NCI-H748 treated with DMSO at 0.1 percent for 48 hours (cell line): ENCODE results near the gene XK.

Source experiments
- DNase-seq: peaks from one replicate; lab custom pipeline; 2025; lab: John Stamatoyannopoulos, UW

XK gene

DNA sequence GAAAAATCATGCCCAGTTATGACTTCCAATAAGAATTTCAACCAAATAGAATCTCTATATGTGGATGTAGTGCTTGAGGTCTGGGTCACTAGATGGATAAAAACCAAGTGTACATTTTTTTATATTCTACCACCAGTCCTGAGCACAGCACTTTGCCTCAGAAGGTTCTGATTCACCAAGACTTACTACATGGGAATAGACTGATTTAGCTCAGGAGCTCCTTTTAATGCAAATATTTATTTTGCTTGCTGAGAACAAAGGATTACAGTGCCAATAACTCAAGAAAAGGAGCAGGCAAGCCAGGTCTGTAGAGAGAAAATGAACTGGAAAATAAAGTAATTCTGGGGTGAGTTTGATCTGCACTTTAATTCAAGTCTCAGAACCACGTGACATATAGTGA is 6.4 kb upstream of the XK start:
- no peak for DNase-seq

DNA sequence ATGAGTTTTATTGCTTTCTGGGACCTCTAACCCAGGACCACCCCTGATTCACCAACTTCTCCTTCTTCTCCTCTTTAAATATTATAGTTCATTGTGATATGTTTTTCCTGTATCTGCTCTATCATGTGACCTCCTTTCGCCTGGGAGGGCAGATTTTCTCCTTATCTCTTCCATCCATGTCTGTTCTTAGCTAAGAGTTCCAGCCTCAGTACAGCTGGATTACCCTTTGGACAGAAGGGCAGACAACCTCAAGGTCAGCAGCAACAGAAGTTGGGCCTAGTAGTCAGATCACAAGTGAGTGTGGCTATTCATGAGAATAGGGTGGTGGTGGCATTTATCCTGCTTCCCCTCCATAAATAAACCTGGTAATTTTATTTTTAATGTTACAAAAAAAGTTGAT is 5.7 kb upstream of the XK start:
- DNase-seq = no peak

DNA sequence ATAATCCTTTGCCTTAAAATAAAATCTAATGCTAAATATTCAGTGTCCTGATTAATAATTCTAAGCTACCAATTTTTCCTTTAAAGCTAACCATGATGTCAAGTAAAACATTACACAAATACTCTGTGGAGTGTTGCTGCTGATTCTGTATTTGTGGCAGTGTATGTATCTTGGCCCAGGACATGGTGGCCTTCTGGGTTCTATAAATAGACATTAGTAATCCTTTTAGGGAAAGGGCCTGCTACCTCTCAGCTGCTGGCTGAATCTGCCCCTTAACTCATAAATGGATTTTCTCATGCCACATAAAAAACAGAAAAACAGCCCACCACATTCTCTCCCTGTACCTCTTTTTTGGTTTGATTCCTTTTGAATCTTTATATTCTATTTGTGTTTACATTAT is 1.2 kb upstream of the XK start:
- DNase-seq = no peak

DNA sequence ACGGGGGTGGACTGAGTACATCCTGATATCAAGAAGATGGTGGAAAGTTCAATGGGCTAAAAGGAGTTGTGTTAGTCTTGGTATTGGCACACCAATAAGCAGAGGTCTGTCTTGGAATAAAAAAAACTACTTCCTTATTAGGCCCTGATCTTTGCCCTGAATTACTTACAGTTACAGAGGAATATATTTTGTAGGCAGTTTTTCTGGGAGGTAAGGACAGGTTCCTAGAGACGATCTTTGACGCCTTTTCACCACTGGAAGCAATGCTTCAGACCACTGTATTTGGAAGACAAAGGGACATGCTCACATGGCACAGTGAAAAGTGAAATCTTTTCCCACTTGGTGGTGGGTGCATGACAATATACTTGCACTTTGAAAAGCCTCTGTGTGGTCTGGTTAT is 618 bp upstream of the XK start:
- no peak for DNase-seq

DNA sequence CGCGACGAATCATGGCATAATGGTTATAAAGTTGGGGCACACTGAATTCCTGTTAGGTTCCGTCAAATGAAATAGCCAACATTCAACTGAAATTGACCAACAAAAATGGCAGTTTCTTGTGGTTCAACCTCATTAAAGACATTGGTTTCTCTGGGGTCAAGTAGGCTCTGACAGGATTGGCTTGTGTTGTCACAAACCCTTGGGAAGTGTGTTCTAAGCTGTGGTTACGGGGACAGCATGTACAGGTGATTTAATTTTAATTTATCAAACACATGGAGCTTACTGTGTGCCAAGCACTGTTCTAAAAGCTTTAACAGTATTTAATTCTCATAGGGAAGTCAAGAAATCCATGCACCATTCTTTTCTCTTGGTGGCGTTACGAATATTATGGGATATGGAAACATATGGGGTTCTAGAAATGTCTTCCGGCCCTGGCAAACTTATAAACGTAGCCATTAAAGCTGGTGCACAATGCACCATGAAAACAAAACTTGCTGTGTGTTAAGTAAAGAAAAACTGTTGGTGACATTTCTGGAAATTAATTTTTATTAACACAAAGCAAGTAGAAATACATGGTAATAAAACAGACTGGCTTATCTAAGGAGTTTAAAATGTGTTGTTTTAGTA is 891 bp downstream of the XK start:
- DNase-seq = no peak

DNA sequence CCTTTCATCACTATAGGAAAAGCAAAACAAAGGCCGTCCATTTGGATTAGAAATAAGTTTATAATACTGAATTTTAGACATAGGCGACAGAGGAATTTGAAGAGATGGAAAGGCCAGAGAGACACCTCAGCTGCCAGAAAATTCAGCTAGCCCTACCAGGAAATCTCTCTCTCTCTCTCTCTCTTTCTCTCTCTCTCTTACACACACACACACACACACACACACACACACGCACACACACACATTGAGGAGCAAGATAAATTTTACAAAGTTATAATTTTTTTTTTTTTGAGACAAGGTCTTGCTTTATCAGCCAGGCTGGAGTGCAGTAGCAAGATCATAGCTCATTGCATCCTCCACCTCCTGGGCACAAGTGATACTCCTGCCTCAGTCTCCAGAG is 1.4 kb downstream of the XK start:
- DNase-seq = no peak

DNA sequence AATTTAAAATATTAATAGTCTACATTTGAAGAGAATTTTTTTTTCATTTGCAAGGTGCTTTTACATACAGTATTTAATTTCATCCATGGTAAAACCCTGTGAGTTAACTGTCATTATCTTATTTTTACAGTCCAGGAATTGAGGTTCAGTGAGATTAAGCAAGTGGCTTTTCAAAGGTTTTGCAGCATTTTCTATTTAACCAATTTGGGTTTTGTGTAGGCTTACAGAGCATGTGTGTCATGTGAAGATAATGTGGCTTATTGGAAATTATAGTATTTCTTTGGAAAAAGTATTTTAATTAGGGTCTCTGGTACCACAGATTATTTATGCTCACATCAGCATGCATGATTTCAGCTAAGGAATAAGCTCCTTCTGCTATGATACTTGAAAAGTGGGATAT is 4.5 kb downstream of the XK start:
- DNase-seq = no peak

DNA sequence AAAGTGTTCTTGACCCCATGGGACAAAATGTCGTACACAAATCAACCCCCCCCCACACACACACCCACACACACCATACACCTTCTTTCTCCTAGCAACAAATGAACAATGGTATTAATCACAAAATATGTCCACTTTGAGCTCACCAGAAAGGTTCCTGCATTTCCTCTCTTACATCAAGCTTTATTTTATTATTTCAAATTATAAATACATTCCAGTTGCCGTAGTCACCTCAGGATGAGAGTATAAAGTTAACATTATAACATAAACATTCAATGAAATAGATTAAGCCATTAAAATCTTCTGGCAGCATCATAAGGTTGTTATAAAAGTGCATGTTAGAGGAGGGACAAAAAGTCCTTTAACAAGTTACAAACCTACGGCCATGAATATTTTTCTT is 7.3 kb downstream of the XK start:
- DNase-seq = no peak

DNA sequence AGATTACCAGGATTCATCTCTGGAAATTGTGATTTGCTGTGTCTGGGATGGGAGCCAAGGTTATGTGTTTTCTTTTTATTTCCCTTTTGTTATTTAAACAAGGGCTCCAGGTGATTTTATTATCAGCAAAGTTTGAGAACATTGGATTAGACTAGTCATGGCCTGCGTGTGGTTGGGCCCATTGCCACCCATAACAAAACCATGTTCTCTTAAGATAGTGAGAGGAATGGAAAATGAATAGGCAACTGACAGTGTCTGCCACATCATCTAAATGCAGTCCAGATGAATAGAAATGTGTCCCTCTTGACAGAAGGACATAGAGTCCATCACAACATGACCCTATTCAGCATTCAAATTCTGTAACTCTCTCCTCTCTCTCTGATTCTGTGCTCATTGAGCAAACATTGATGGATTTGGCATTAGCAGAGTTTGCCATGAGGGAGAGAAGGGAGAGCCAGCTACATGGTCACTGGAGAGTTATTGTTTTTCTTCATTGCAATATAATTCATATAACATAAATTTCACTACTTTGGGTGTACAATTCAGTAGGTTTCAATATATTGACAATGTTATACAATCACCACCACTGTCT is 11.7 kb downstream of the XK start:
- DNase-seq = no peak

DNA sequence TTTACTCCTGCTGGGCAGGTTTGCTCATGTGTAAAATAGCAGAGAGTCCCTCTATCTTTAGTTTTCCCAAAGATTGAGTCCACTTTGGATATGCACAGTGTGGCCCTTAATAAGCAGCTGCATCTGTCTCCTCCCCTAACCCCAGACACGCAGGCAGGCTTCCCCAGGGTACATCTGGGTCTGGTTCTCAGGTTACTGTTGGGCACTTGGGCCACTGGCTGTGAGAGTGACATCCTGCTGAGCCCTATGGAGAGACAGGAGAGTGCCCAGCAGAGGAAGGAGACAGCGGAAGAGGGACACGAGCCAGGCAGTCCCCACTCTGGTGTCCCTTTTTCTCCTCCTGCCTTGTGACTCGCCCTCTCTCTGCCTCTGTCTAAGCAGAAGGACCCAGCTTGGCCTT is 16.0 kb downstream of the XK start:
- DNase-seq = no peak

DNA sequence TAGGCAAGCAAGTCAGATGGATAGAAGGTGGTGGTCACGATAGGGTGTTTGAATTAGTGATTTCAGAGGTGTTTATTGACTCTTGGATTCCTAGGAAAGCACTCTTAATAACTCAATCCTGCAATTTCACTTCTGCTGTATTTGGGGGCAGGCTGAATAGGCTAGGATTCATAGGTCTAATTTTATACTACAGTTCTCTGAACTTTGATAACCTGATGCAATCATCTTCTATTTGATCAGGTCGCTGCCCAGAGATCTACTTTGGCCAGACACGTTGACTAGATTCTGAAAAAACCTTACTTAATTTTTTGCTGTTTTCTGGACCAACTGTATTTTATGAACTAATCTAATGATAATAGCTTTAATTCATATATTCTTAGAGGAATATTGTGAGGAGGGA is 26.4 kb downstream of the XK start:
- no peak for DNase-seq

DNA sequence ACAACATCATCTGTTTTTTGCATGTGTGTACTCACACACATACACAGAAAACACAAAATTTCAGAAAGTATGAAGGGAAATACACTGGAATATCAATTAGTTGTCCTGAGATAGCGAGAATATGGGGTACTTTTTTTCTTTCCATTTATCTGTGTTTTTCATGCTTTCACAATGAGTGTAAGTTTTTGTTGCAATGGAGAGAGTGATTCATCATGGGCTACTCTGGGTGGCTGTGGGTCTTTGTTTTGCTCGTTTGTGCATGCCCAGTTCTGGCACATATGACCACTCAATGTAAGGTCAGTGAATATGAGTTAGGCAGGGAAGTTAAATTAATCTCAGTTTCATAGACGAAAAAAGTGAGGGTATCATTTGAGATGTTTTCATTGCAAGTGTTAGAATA is 26.9 kb downstream of the XK start:
- DNase-seq = no peak

DNA sequence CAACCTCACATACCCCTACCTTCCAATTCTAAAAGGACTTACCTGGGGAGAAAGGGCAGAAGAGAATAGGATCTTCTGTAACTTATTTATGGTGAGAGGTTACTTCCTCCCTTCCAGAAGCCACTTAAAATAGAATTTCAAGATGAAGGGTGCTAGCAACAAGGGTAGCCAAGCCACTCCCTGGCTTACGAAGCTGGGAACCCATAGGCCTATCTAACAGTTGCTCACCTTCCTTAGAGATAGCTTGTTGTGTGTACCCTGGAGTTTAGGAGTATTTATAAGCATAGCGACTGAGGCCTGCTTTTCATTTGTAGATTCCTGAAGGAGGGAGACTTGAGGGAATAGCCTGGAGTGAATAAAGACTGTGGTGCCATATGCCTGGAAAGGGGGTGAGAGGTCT is 28.9 kb downstream of the XK start:
- no peak for DNase-seq

DNA sequence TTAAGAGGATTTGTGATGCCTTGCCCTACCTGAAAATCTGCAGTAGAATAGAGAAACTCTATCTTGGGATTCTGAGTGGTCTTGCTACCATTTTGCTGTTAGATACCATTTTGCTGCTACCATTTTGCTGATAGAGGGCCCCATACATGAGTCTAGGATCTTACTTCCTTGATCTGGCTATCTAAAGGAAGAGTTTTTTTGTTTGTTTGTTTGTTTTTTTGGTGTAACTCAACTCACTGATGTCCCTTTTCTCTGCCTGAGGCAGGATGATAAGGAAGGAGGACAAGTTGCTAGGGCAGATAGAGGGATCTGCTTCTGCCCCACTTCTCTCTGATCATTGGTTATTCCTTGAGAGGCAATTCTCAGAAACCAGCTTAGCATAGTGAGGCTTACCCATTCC is 31.0 kb downstream of the XK start:
- DNase-seq = no peak

DNA sequence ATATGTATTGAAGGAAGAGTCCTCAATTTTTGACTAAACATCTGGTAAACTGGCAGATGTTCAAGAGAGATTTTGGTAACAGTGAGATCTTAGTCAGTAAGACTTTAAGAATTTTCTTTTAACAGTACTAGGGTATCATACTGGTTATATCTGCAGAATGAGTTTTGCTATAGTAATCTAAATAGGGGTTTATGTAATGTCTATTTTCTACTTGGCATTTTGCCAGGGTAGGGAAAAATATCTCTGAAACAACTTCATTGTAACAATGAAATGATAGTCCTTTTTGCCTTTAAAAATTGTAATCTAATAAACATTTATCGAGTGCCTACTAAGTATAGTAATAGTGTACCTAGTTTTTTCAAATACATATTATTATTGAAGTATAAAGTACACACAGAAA is 32.1 kb downstream of the XK start:
- DNase-seq = no peak

DNA sequence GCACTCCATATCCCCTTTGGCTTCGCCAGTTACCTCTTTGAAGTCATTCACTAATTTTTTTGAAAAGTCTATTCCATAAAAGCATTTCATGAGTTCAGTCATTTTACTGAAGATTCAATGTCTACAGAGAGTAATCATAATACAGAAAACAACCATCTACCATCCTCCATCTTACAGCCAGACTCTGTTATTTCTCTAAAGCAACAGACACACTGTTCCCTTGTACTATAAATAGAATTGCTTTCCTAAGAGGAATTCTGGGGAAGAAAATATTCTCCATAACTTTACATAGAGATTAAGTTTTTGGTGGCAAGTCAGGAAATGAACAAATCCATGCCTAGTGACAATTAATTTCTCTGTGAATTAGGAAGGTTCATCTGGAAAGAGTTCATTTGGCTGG is 37.0 kb downstream of the XK start:
- no peak for DNase-seq

DNA sequence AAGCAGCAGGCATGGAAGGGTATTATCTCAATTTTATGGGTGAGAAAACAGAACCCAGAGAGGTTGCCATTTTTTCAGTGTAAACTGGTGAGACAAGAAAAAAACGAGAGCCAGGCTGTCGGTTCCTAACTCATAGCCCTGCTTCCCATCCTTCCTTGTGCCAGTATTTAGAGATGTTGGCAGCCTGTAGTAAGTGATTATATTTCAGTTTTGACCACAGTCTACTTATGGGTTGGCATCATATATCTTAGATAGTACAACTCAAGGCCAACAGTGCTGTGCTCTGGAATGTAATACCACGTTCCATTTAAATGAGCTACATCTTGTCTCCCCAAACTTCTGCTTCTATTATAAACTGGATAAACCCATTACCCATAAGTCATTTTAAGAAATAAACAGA is 40.8 kb downstream of the XK start:
- no peak for DNase-seq

DNA sequence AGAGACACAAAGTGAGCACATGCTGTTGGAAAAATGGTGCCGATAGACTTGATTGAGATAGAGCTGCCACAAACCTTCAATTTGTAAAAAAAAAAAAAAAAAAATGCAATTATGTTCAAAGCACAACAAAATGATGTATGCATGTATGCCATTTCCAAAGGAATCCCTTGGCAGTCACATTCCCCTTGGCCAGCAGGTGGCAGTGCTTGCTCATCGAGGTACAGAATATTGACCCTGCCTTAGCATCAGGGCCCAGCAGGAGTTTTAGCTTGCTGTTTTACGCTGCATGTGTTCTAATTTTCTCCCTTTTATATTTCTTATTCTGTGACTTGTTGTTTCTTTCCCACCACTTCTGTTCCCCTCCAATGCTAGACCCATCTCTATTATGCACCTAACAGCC is 59.8 kb downstream of the XK start:
- DNase-seq = peak; percentile 3

DNA sequence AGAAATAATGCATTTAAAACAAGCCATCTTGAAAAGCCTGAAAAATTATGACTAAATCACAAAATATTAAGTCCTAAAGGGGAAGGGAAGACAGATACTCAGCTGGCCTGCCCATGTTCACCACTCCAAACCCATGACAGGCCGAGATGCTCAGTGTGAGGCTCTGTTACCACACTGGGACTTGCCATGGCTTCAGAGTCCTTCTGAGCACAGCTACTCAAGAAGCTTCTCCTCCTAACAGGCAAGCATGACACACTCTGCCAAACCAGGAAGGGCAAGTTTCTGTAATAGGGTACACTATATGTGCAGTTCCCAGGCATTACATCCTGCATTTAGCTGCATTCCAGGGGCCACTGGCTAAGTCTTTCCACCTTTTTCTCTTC is 60.2 kb downstream of the XK start:
- DNase-seq = no peak

DNA sequence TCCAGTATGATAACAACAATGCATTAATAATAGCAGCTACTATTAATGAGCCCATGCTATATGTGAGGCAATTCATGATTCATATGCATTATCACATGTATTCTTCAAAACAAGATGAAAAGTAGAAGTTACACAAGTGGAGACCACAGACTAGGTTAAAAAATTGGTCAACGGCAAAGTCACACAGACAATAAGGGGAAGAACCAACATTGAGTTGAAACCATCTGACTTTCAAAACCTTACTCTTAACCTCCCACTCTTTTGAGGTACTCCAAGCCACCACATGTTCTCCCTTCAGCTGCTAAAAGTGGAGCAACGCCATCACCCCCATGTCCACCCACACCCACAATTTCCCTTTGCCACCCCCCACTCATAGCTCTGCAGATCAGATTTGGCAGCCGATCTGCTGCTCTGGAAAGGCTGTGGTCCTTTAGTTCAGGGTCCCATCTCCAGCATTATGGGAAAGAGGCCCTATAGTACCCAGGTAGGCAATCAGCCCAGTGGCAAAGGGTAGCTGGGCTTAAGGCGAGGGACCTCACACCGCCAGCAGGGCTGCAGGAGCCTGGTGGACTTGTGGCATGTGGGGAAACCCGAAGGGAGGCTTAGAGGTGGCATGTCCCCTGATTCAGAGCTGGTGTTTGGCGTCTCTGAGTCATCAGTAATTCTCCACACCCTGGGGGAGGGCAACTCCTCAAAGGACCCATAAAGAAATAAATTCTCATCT is 60.8 kb downstream of the XK start:
- DNase-seq = no peak

DNA sequence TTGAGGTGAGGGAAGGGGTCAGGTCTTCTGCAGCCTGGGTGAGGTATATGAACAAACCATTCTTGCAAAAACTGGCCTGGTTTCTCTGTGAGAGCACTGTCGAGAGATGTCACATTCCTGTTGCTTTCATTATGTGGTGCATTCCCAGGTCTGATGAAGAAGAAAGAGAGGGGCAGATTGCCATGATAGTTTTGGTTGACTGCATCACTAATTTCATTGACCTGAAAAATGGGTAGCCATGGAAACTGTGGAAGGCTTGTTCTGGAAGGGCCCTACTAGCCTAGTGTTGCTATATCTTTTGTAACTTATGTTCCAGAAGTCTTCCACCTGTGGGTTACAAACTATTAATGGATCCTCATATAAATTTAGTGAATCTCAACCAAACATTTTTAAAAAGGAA is 61.4 kb downstream of the XK start:
- no peak for DNase-seq

DNA sequence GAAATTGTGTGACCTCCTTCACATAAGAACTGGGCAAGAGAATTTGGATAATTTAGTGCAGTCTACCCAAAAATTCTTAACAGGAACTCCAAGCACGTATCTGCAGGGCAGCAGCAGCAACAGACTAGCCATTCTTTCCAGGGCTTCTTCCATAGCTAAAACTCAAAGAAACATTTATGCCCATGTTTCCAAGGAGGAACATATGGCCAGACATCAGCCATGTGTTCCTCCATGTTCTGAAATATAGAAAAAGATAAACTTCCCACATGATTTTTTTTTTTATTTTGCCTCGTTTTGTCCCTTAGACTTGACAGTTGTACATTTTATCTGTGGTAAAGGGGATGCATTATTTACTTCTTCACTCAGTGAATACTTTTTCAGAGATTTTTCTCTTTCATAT is 66.7 kb downstream of the XK start:
- no peak for DNase-seq

DNA sequence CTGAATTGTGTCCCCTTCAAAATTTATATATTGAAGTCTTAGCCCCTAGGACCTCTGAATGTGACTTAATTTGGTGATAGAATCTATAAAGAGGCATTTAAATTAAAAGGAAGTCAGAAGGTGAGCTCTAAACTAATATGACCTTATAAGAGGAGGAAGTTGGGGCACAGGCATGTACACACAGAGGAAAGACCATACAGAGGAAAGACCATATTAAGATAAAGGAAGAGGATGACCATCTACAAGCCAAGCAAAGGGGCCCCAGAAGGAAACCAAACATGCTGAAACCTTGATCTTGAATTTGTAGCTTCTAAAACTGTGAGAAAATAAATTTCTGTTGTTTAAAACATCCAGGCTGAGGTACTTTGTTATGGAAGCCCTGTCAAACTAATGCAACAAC is 67.3 kb downstream of the XK start:
- no peak for DNase-seq

DNA sequence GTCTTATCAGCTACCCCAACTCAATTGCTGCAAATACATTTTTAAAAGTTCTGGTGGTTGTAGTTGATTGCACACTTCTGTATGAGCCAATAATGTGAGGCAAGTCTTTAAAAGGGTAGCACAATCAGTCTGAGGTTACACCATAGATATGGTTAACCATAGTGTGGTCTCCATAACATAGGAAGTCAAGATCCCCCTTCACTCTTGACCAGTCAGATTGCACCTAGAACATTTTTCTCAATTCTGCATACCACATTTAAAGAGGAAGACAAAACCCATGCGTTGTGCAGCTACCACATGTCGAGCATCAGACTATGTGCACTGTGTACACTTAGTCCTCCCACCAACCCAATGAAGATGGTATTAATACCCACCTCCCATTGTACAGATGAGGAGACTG is 67.8 kb downstream of the XK start:
- no peak for DNase-seq
